HG03280 (cell line): ENCODE data around the gene TOP3A.

Experiments used
- ATAC-seq: cut with Tn5 transposase; IDR thresholded peaks from one replicate; pipeline ENCODE4 v1.9.1; 2021; ENCODE audit warnings: mild to moderate bottlenecking, moderate library complexity; ENCODE audit not compliant: unreplicated experiment

TOP3A gene

GRCh38 chr17:18256351-18256750 lies 58.4 kb downstream of the TOP3A start:
- no peak for ATAC-seq

- ATAC-seq = no peak
Measured at GRCh38 chr17:18254888-18255649, 59.7 kb downstream of the TOP3A start.

GRCh38 chr17:18253947-18254821 lies 60.6 kb downstream of the TOP3A start:
- no peak for ATAC-seq

GRCh38 chr17:18253187-18253884 lies 61.5 kb downstream of the TOP3A start:
- ATAC-seq = no peak

- no peak for ATAC-seq
Measured at GRCh38 chr17:18252160-18252559, 62.6 kb downstream of the TOP3A start.

GRCh38 chr17:18251204-18251603 lies 63.6 kb downstream of the TOP3A start:
- ATAC-seq = no peak

GRCh38 chr17:18250708-18251107 lies 64.1 kb downstream of the TOP3A start:
- no peak for ATAC-seq

GRCh38 chr17:18250259-18250658 lies 64.5 kb downstream of the TOP3A start:
- ATAC-seq = no peak

GRCh38 chr17:18248811-18249210 lies 66.0 kb downstream of the TOP3A start:
- no peak for ATAC-seq

- no peak for ATAC-seq
Measured at GRCh38 chr17:18248300-18248731, 66.5 kb downstream of the TOP3A start.

- no peak for ATAC-seq
Measured at GRCh38 chr17:18247613-18248001, 67.2 kb downstream of the TOP3A start.

GRCh38 chr17:18246880-18247612 lies 67.7 kb downstream of the TOP3A start:
- no peak for ATAC-seq

GRCh38 chr17:18246109-18246725 lies 68.6 kb downstream of the TOP3A start:
- no peak for ATAC-seq

- no peak for ATAC-seq
Measured at GRCh38 chr17:18245038-18245776, 69.6 kb downstream of the TOP3A start.

- ATAC-seq = no peak
Measured at GRCh38 chr17:18241229-18241871, 73.4 kb downstream of the TOP3A start.

GRCh38 chr17:18240449-18240848 lies 74.3 kb downstream of the TOP3A start:
- no peak for ATAC-seq

- no peak for ATAC-seq
Measured at GRCh38 chr17:18238299-18238698, 76.5 kb downstream of the TOP3A start.

GRCh38 chr17:18237461-18237860 lies 77.3 kb downstream of the TOP3A start:
- no peak for ATAC-seq

GRCh38 chr17:18236494-18236893 lies 78.3 kb downstream of the TOP3A start:
- no peak for ATAC-seq
